ENCODE data around the gene CNN2.

Gene CNN2

GRCh38 chr19:1025960-1026782 is at the start of gene CNN2:
Gene CNN2 (plus strand): TSS chr19:1026608. CDS start chr19:1026662, 54 bp downstream.
- peak within 1 kb of the TSS; percentile 93 for H3K4me3 ChIP-seq (ENCODE audit: low read depth, low read length)

DNA sequence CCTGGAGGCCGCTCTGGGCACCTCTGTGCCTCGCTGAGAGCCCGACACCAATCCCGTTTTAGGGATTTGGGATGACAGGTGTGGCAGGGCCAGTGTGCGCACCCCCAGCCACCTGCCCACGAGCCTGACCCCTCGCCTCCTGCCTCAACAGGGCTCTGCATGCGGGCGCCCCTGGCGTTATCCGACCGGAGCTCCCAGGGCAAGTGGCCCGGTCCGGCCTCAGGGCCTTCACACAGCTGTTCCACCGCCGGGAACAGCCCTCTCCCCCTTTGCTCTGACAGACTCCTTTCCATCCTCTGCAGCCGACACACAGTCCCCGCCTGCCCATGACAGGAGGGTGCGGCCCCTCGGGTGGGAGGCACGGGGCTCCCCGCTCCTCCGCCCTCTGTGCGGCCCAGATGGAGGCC is 49.3 kb upstream of the CNN2 start:
- H3K4me3 ChIP-seq (ENCODE audit: low read depth, low read length) = no peak overlapping the region

DNA sequence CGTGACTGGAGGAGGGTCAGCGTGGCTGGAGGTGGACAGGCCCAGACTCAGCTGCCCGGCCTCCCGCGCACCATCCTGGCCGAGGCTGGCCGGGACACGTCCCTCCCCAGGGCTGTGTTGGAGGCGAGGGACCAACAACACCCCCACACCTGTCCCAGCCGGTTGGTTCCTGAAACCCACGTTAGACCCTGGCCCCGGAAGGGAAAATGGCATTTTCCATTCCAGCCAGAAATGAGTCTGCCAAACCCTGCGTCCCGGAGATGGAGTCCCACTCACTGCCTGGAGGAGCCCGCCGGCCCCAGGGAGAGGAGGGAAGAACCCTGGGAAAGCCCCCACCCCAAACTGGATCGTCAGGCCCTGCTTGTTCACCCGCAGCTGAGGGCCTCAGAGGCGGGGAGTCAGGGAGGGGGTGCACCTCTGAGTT is 47.1 kb upstream of the CNN2 start:
- H3K4me3 ChIP-seq (ENCODE audit: low read depth, low read length) = no peak overlapping the region

- no peak overlapping the region for H3K4me3 ChIP-seq (ENCODE audit: low read depth, low read length)
Observed at GRCh38 chr19:980133-980998, 46.0 kb upstream of the CNN2 start.

- no peak overlapping the region for H3K4me3 ChIP-seq (ENCODE audit: low read depth, low read length)
Observed at GRCh38 chr19:982567-983170, 43.7 kb upstream of the CNN2 start.

GRCh38 chr19:984165-984967 is 42.0 kb upstream of the CNN2 start, which contains the start of gene WDR18:
Gene WDR18 (plus strand): TSS chr19:984345. CDS start chr19:984354, 9 bp downstream.
- peak within 1 kb of the TSS; percentile 97 for H3K4me3 ChIP-seq (ENCODE audit: low read depth, low read length)

- no peak overlapping the region for H3K4me3 ChIP-seq (ENCODE audit: low read depth, low read length)
Observed at GRCh38 chr19:986083-986482, 40.3 kb upstream of the CNN2 start.

DNA sequence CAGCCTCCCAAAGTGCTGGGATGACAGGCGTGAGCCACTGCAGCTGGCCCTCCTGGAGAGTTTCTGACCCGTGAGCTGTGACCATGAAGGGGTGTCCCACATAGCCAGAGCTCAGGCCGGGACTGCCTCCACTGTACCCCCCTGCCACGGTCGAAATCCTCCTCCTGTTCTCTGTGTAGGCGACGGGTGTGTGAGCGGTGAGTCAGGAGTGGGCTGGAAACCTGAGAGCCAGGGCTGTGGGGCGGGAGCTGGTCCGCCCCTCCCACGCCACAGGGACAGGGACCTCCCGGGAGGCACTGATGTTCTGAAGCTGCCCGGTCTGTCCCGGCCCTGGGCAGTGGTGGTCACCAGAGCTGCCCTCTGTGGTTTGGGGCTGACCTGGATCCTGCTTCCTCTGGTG is 38.3 kb upstream of the CNN2 start:
- H3K4me3 ChIP-seq (ENCODE audit: low read depth, low read length) = no peak overlapping the region

GRCh38 chr19:988510-988909 is 37.9 kb upstream of the CNN2 start:
- H3K4me3 ChIP-seq (ENCODE audit: low read depth, low read length) = no peak overlapping the region

DNA sequence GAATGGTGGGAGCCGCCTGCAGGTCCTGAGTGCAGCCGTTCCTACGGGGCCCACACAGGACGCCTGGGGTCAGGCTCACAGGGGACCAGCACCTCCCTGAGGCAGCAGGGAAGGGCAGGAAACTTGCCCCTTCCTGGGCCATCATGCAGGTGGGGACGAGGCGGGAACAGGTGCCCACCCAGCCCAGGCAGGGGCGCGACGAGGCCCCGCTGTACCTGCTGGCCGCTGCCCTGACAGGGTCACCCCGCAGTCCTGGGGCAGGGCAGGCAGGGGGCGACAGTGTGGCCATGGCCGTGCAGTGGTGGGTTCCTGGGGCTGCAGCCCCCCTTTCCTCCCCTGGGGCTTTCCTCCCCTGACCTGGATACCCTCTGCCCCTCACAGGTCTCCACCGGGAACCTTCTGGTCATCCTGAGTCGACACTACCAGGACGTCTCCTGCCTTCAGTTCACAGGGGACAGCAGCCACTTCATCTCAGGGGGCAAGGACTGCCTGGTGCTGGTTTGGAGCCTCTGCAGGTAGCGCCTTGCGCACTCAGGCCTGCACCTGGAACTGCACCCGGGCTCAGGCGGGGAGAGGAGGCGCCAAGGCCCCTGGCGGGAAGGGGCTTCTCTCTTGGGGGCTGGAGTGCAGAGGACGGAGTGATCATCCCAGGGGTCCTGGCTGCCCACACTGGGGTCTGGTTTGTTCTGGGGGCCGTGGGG is 36.9 kb upstream of the CNN2 start:
- no peak overlapping the region for H3K4me3 ChIP-seq (ENCODE audit: low read depth, low read length)

DNA sequence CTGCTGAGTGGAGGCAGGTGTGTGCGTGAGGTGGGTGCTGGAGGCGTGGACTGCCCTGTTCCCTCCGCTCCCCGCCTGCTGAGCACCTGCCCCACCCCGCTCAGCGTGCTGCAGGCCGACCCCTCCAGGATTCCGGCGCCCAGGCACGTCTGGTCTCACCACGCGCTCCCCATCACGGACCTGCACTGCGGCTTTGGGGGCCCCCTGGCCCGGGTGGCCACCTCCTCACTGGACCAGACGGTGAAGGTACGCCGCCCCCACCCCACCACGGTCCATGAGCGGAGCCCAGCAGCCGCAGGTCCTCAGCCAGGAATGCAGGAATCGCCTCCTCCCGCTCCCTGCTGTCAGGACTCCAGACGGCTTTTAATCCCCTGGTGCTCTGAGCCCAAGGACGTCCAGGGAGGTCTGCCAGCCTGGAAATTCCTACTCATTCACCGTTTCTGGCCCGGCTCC is 36.3 kb upstream of the CNN2 start:
- no peak overlapping the region for H3K4me3 ChIP-seq (ENCODE audit: low read depth, low read length)

- no peak overlapping the region for H3K4me3 ChIP-seq (ENCODE audit: low read depth, low read length)
Observed at GRCh38 chr19:990746-991145, 35.7 kb upstream of the CNN2 start.

DNA sequence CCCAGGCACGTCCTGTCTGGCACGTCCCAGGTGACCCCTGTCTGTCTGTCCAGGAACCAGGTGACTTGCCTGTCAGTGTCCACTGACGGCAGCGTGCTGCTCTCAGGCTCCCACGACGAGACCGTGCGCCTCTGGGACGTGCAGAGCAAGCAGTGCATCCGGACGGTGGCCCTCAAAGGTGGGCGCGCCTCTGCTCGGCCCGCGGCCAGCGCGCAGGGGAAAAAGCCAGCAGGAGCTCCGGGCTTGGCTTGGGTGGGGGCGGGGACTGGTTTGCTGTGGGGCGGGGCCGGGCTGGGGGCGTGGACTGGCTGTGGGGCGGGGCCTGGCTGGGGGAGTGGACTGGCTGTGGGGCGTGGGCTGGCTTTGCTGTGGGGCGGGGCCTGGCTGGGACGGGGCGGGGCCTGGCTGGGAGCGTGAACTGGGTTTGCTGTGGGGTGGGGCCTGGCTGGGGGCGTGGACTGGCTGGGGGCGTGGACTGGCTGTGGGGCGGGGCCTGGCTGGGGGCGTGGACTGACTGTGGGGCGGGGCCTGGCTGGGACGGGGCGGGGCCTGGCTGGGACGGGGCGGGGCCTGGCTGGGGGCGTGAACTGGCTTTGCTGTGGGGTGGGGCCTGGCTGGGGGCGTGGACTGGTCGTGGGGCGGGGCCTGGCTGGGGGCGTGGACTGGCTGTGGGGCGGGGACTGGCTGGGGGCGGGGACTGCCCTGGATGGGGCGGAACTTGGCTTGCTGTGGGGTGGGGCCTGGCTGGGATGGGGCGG is 35.1 kb upstream of the CNN2 start:
- H3K4me3 ChIP-seq (ENCODE audit: low read depth, low read length) = no peak overlapping the region

DNA sequence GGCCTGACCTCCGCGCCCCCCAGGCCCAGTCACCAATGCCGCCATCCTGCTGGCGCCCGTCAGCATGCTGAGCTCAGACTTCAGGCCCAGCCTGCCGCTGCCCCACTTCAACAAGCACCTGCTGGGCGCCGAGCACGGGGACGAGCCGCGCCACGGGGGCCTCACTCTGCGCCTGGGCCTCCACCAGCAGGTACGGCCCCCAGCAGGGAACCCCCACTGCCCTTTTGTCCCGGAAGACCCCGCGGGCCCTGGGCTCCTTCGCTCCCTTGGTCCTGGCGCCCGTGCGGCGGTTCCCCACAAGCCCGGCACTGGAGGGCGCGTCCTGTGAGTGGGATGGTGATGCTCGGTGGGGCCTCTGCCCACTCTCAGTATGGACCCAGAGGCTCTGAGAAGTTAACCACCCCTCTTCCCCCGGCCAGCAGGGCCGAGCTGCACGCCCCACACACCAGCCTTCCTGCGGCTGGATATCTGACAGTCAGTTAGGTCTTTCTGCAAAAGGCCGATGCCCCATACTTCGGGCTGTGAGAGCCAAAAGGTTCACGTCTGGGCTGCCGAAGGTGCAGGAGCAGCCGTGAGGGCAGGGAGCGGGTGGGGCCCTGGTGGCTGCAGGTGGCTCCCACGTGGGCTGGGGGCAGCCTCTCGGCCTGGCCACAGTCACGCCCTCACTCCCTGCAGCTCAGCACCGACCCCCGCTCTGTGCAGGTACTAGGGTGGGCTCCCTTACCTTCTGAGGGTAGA is 34.3 kb upstream of the CNN2 start:
- H3K4me3 ChIP-seq (ENCODE audit: low read depth, low read length) = no peak overlapping the region

- no peak overlapping the region for H3K4me3 ChIP-seq (ENCODE audit: low read depth, low read length)
Observed at GRCh38 chr19:992670-993055, 33.7 kb upstream of the CNN2 start.

GRCh38 chr19:993361-993830 is 33.0 kb upstream of the CNN2 start:
- H3K4me3 ChIP-seq (ENCODE audit: low read depth, low read length) = no peak overlapping the region

DNA sequence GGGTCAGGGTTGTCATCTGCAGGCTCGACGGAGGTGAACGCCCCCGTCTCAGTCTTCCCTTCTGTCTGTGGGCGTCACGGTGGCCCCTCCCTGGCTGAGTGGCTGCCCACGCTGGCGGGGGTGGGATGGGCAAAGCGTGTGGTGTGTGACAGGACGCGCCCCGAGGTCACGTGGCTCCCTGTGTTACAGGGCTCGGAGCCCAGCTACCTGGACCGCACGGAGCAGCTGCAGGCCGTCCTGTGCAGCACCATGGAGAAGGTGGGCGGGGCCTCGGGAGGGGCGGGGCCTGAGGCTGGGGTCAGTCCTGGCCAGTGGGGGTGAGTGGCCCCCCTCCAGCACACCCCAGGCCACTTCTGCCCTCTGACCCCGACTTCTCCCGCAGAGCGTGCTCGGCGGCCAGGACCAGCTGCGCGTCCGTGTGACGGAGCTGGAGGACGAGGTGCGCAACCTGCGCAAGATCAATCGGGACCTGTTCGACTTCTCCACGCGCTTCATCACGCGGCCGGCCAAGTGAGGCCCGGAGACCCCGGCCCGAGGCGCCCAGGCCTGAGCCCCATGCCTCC is 32.5 kb upstream of the CNN2 start:
- H3K4me3 ChIP-seq (ENCODE audit: low read depth, low read length) = no peak overlapping the region

- H3K4me3 ChIP-seq (ENCODE audit: low read depth, low read length) = no peak overlapping the region
Observed at GRCh38 chr19:994516-994915, 31.9 kb upstream of the CNN2 start.

Data from iPS-11a (cell line).